Smooth muscle cell (in vitro differentiated cells): ENCODE results near the gene KMT2A. TPM values are rescaled to one million over a fixed set of nuclear protein-coding genes. Genes with fewer than 3 reads are reported as not detected.

ENCODE experiments used
- DNase-seq: peaks from one replicate; lab custom pipeline; 2025; ENCODE audit not compliant: unreplicated experiment; lab: John Stamatoyannopoulos, UW
- H2AFZ ChIP-seq: fragments of 200-600 bp; sonication (generic); 2 replicates; pipeline ENCODE4 v1.6.0; 2016; ENCODE audit warnings: antibody characterized with exemption, low read depth, mild to moderate bottlenecking
- H3F3A ChIP-seq: fragments of 200-600 bp; sonication (generic); 2 replicates; pipeline ENCODE4 v1.6.0; 2017; ENCODE audit warnings: antibody characterized with exemption, low read depth
- H3K27ac ChIP-seq: fragments of 200-600 bp; sonication (generic); 2 replicates; pipeline ENCODE4 v1.5.1; 2016; ENCODE audit warnings: low read depth, mild to moderate bottlenecking
- H3K27me3 ChIP-seq: fragments of 200-600 bp; sonication (generic); 2 replicates; pipeline ENCODE4 v1.6.1; 2016; ENCODE audit warnings: low read depth, mild to moderate bottlenecking
- H3K36me3 ChIP-seq: fragments of 200-600 bp; sonication (generic); 2 replicates; pipeline ENCODE4 v1.5.1; 2016; ENCODE audit warnings: low read depth
- H3K4me1 ChIP-seq: fragments of 200-600 bp; sonication (generic); 2 replicates; pipeline ENCODE4 v1.5.1; 2016; ENCODE audit warnings: low read depth
- H3K4me2 ChIP-seq: fragments of 200-600 bp; sonication (generic); 2 replicates; pipeline ENCODE4 v1.6.0; 2016; ENCODE audit warnings: mild to moderate bottlenecking
- H3K4me3 ChIP-seq: fragments of 200-600 bp; sonication (generic); 2 replicates; pipeline ENCODE4 v1.5.1; 2016; ENCODE audit warnings: mild to moderate bottlenecking
- H3K79me2 ChIP-seq: fragments of 200-600 bp; sonication (generic); 2 replicates; pipeline ENCODE4 v1.6.0; 2016; ENCODE audit warnings: low read depth, mild to moderate bottlenecking
- H3K9ac ChIP-seq: fragments of 200-600 bp; sonication (generic); 2 replicates; pipeline ENCODE4 v1.6.0; 2016; ENCODE audit warnings: low read depth
- H3K9me3 ChIP-seq: fragments of 200-600 bp; sonication (generic); replicated peaks from 2 replicates; pipeline ENCODE4 v1.5.1; 2016; ENCODE audit warnings: low read depth
- H4K20me1 ChIP-seq: fragments of 200-600 bp; sonication (generic); 2 replicates; pipeline ENCODE4 v1.6.0; 2016; ENCODE audit warnings: low read depth
- CTCF ChIP-seq: fragments of 200-600 bp; sonication (generic); IDR thresholded peaks from 2 replicates; pipeline ENCODE4 v1.5.1; 2017; ENCODE audit warnings: borderline replicate concordance, mild to moderate bottlenecking, antibody characterized with exemption; ENCODE audit not compliant: insufficient read depth, poor library complexity, severe bottlenecking
- WGBS: methylation state at CpG from one replicate; pipeline ENCODE4 v1.1.7; 2016; ENCODE audit warnings: low lambda C conversion rate; 5-methylcytosine and 5-hydroxymethylcytosine counted together
- polyA plus RNA-seq: library from polyadenylated mRNA; unstranded; fragments of >200 nt; fragmentation: Nextera tagmentation; extraction: Ambion mirVana; gene quantifications from 2 replicates; pipeline ENCODE4 v1.2.1, GENCODE V29; 2016
- total RNA-seq: library from RNA; depleted of rRNA; stranded (reverse); fragments of >200 nt; gene quantifications from 2 replicates; pipeline ENCODE4 v1.2.3, GENCODE V29; 2014

KMT2A gene
- total and polyA plus RNA-seq, 2 experiments from 2014 or later = 15.5 to 27.8 TPM

GRCh38 chr11:118434553-118435289 lies 1.6 kb upstream of the KMT2A start:
- Histone ChIP-seq H3K27me3 (no peaks in the 10 kb centered on the region), H3K4me3 (peak overlapping the region; percentile 93), H2AFZ (peak overlapping the region; percentile 88), H3K79me2 (peaks cover 30% of the 10 kb centered on the region), H3K9ac (no peak overlapping the region), H3K9me3 (no peaks in the 10 kb centered on the region), H3K27ac (no peak overlapping the region), H4K20me1 (peaks cover 28% of the 10 kb centered on the region), H3K36me3 (no peaks in the 10 kb centered on the region), H3F3A (no peaks in the 10 kb centered on the region), H3K4me2 (peak overlapping the region; percentile 95), H3K4me1 (peaks cover 25% of the 10 kb centered on the region)
- DNase-seq = peak; percentile 22
- no peak for TF ChIP-seq CTCF
- 2% methylated on average over 38 of the region's 39 CpGs for WGBS

- H2AFZ ChIP-seq = peak overlapping the region; percentile 88
- H3K4me1 ChIP-seq = peaks cover 29% of the 10 kb centered on the region
- H3K4me3 ChIP-seq = peak overlapping the region; percentile 93
- H3K9ac ChIP-seq = no peak overlapping the region
- no peaks in the 10 kb centered on the region for H3K36me3 ChIP-seq
- peak overlapping the region; percentile 95 for H3K4me2 ChIP-seq
- H3K79me2 ChIP-seq = peaks cover 37% of the 10 kb centered on the region
- 1% methylated on average over 27 of the region's 34 CpGs for WGBS
- no peak for TF ChIP-seq CTCF
- no peaks in the 10 kb centered on the region for H3K9me3 ChIP-seq
- H3F3A ChIP-seq = no peaks in the 10 kb centered on the region
- DNase-seq = peak; percentile 42
- no peak overlapping the region for H3K27ac ChIP-seq
- H3K27me3 ChIP-seq = no peaks in the 10 kb centered on the region
- peaks cover 35% of the 10 kb centered on the region for H4K20me1 ChIP-seq
Measured at GRCh38 chr11:118435290-118435892, 901 bp upstream of the KMT2A start.

- no peaks in the 10 kb centered on the region for H3K36me3 ChIP-seq
- H3K27ac ChIP-seq = peak overlapping the region; percentile 67
- TF ChIP-seq CTCF = no peak
- peak overlapping the region; percentile 93 for H3K4me3 ChIP-seq
- peak overlapping the region; percentile 96 for H3K4me2 ChIP-seq
- peaks cover 50% of the 10 kb centered on the region for H3K79me2 ChIP-seq
- H4K20me1 ChIP-seq = peaks cover 48% of the 10 kb centered on the region
- H3K27me3 ChIP-seq = no peaks in the 10 kb centered on the region
- H3K4me1 ChIP-seq = peaks cover 33% of the 10 kb centered on the region
- DNase-seq = no peak
- peak overlapping the region; percentile 94 for H3K9ac ChIP-seq
- WGBS = 0% methylated on average over 17 of the region's 55 CpGs
- peak overlapping the region; percentile 49 for H2AFZ ChIP-seq
- H3F3A ChIP-seq = no peaks in the 10 kb centered on the region
- no peaks in the 10 kb centered on the region for H3K9me3 ChIP-seq
Measured at GRCh38 chr11:118436639-118437207, 431 bp downstream of the KMT2A start.
